ENCODE data around the gene NUP58.

The NUP58 gene, protein sequence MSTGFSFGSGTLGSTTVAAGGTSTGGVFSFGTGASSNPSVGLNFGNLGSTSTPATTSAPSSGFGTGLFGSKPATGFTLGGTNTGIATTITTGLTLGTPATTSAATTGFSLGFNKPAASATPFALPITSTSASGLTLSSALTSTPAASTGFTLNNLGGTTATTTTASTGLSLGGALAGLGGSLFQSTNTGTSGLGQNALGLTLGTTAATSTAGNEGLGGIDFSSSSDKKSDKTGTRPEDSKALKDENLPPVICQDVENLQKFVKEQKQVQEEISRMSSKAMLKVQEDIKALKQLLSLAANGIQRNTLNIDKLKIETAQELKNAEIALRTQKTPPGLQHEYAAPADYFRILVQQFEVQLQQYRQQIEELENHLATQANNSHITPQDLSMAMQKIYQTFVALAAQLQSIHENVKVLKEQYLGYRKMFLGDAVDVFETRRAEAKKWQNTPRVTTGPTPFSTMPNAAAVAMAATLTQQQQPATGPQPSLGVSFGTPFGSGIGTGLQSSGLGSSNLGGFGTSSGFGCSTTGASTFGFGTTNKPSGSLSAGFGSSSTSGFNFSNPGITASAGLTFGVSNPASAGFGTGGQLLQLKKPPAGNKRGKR

DNA sequence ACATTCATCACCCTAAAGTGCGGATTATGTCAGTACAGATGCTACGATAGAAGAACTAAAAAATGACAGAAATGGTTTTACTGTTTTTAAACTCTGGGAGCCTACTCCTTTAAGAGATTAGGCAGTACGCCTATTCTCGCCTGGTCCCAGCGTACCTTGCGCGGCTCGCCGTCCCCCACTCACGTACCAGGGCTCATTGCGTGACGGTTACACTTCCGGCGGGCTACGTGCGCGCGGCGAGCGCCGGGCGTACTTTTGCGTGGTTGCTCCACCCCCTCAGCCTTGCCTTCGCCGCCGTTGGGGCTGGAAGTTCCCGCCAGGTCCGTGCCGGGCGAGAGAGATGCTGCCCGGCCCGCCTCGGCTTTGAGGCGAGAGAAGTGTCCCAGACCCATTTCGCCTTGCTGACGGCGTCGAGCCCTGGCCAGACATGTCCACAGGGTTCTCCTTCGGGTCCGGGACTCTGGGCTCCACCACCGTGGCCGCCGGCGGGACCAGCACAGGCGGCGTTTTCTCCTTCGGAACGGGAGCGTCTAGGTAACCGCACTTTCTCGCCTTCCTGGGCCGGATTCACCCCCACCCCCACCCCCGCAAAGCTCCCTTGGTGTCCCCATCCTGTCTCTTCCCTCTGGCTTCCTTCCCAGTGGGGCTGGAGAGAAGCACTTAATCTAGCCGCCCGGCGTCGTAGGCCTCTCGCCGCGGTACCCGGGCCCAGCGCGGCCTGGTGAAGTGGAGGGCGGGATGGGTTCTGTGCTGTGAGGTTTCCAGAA, at the start of gene NUP58:
Gene NUP58, plus strand, starts transcription at position 279 of the 767 bp plus-strand sequence. Its CDS starts 149 bp downstream, at position 428.
- peak; percentile 85 for DNase-seq (ENCODE audit: low read depth, low spot score)

DNA sequence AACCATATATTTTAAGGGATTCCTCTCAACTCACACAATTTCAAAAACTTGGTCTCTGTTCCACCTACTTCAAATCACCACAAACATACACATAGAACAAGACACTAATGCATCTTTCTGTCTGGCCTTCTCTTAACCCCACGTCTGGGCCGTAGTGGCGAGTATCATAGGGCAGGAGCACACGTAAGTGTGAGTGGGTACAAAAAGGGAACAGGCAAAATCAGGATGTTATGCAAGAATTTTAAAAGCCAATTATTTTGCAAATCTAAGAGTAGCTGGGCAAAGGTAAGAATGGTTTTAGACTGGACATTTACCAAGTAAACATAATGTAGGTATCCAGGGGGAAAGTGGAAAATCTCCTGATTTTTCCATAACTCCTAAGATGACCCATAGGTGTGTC, 49.2 kb upstream of the NUP58 start:
- no peak for DNase-seq (ENCODE audit: low read depth, low spot score)

DNA sequence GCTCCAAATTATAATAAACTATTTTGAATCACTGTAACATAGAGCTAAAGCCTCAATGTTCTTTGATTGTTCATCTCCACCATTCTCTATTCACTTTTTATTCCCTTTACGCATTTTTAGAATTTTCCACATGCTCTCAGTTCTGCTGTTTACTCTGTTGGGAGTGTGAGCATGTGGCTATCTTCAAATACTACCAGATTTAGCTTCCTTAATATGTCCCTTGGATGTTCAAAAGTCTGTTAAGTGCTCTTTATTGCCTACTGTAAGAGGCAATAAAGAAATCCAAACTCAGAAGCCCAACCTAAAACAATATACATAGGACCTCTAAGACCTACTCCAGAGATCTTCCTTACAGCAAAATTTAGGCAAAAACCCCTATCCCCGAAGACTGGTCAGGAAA, 48.7 kb upstream of the NUP58 start:
- no peak for DNase-seq (ENCODE audit: low read depth, low spot score)

DNA sequence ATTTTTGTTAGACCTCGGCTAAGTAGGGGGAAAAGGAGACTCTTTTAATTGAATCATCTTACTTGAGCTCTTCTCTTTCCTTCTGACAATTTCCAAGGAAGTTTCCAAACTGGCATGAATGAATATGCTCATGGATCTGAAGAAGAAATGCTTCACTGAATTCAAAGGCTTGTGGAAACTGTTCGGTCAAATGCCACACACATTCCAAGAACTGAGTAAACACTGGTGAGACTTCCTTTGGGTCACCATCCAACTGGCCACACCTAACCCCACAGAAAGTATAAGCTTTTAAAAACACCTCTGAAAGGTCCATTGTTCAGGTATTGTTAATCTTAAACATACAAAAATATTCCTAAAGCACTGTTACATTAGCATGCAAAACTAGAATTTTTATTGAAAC, 47.7 kb upstream of the NUP58 start:
- DNase-seq (ENCODE audit: low read depth, low spot score): no peak

DNA sequence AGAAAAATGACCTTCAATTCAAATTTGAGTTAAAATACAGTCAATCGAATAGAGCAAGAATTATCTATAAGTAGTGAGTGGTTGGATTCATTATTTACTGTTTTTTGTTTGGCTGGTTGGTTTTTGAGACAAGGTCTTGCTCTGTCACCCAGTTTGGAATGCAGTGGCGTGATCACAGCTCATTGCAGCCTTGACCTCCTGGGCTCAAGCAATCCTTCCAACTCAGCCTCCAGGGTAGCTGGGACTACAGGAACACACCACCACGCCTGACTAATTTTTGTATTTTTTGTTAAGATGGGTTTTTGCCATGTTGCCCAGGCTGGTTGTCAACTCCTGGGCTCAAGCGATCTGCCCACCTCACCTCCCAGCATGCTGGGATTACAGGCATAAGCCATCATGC, 39.2 kb upstream of the NUP58 start:
- DNase-seq (ENCODE audit: low read depth, low spot score): no peak

DNA sequence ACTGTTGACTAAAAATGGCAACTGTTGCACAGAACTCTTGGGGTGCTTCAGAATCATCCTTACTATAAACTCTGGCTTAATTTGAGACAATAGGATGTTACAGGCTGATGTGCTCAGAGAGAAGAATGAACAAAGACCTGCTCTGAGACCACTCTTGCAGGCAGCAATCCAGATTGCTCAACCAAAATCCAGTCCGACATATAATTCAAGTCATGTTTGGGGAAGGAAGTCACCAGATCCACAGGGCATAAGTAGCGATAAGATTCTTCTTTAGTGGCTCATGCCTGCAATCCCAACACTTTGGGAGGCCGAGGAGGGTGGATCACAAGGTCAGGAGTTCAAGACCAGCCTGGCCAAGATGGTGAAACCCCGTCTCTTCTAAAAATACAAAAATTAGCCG, 34.7 kb upstream of the NUP58 start:
- no peak for DNase-seq (ENCODE audit: low read depth, low spot score)

DNA sequence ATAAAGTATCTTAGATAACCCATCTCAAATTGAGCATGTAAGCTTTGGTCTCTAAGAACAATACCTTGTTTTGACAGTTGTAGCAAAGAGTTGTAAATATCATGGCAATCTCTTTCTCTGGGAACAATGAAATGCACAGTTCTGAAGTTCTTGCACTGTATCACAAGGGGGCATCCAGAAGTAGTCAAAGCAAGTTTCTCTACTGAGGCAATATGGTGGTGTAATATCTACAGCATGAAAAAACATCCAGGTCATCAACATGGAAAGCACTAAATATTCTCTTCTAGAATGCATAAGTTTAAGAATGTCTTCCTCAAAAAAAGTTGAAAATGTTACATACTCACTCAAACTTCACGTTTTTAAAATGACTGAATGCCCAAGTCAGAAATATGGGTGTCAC, 33.7 kb upstream of the NUP58 start:
- no peak for DNase-seq (ENCODE audit: low read depth, low spot score)

DNA sequence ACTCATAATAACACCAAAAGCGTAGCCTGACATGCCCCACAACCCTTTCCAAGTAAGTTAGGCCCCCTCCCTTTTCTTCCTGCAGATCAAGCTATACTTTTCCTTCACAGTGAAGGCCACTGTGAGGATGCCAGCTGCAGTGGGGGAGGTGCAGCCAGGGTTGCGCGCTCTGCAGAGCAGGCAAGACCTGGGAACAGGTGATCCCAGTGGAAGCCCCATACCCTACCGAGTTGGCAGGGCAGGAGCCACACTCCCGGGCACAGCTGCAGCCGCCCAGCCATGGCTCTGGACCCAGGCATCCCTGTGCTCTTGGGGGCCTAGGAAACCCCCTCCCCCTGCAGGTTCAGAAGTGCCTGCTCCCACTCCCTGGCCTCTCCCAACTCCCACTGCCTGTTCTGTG, 32.9 kb upstream of the NUP58 start:
- DNase-seq (ENCODE audit: low read depth, low spot score): no peak

DNA sequence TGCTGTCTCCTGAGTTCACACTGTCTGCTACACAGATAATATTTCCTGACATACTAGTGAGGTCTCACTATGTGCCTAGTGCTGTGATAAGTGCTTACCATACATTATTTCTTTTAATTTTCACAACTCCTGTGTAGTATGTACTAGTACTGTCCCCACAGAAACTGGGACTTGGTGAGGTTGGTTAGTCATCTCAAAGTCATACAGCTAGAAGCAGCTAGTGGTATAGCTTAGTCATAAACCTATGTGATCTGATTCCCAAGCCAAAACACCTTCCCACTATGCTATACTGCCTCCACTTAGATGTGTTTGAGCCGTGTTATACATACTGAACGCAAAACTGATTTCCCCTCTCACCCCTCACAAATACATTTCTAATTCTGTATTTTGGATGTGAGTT, 24.7 kb upstream of the NUP58 start:
- no peak for DNase-seq (ENCODE audit: low read depth, low spot score)

DNA sequence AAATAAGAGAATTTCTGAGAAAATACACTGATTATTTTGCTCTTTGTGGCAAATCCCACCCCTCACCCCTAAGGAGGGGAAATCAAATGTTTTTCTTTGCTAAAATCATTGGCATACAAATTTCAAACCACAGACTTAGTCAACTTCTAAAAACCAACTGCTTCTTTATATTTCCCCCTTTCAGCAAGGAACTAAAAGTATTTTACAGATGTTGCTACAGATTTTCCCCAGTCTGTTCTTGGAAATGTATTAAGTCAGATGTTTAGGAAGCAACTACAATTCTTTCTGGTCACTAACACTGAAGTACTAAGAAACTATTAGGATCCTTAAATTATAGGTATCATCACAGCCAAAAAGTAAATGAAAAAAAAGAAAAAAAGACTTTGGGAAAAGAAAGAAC, 21.0 kb upstream of the NUP58 start:
- no peak for DNase-seq (ENCODE audit: low read depth, low spot score)

DNA sequence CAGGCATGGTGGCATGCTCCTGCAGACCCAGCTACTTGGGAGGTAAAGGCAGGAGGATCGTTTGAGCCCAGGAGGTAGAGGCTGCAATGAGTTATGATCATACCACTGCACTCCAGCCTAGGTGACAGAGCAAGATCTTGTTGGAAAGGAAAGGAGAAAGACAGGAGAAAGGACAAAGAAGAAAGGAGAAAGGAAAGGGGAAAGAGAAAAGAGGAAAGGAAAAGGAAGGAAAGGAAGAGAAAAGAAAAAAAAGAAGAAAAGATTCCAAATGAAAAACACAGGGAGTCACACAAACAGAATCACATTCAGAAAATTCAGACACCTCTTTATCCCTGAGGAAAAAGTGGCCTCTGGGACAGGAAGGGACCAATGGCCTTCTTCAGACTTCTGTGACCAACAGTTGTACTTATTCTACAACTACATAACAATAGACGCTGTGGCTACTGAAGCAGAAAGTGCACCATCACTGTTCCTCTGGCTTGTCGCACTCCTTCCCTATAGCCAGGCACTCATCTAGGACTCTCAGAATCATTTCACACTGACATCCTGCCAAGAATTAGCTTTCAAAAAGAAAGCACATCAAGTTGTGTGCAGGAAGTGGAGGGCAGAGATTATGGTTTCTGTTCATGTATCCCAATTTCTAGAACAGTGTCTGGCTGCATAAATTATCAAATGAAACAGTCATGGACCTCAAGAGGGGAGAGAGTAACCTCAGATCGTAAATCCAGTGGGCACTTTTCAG, 20.1 kb upstream of the NUP58 start:
- no peak for DNase-seq (ENCODE audit: low read depth, low spot score)

DNA sequence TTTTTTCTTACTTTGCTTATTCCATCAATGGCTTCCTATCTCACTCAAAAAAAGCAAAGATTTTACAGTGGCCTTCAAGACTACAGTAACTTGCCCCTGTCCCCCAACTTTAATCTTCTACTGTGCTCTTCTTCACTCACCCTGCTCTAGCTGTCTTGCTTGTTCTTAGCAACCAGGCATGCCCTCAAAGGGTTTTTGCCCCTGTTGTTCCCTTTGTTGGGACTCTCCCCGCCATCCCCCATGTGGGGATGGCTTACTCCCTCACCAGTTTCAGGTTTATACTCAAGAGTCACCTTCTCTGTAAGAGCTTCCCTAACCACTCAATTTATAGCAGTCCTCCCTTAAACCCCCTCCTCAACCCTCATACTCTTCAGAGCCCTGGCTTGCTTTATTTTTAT, 19.5 kb upstream of the NUP58 start:
- DNase-seq (ENCODE audit: low read depth, low spot score): no peak

DNA sequence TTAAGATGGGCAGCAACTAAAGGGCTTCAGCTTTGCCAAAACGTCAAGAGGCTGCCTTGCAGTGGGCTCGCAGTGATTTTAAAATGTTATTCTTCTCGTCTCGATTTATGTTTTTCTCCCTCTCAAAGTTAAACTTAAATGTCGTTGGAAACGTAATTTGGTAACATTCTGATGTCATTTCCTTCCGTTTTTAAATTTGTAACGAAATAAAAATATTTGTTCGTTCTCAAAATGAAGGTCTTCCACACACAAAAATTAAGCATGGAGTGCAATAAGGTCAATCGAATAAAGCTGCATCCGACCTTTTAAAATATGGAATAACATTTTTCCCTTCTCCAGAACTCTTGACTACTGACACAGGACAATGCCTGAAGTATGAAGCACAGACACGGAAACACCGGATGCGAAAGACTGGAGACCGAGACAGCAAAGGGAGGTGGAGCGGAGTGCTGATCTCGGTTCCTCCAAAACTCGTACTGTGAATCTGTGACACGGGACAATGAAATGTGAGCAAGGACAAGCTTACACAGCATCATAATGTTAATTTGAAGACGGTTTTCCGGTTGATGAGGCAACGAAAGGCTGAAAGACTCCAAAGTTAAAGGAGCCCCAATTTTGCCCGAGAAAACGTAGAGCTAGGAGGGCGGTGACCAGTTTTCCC, 15.0 kb upstream of the NUP58 start:
- no peak for DNase-seq (ENCODE audit: low read depth, low spot score)

DNA sequence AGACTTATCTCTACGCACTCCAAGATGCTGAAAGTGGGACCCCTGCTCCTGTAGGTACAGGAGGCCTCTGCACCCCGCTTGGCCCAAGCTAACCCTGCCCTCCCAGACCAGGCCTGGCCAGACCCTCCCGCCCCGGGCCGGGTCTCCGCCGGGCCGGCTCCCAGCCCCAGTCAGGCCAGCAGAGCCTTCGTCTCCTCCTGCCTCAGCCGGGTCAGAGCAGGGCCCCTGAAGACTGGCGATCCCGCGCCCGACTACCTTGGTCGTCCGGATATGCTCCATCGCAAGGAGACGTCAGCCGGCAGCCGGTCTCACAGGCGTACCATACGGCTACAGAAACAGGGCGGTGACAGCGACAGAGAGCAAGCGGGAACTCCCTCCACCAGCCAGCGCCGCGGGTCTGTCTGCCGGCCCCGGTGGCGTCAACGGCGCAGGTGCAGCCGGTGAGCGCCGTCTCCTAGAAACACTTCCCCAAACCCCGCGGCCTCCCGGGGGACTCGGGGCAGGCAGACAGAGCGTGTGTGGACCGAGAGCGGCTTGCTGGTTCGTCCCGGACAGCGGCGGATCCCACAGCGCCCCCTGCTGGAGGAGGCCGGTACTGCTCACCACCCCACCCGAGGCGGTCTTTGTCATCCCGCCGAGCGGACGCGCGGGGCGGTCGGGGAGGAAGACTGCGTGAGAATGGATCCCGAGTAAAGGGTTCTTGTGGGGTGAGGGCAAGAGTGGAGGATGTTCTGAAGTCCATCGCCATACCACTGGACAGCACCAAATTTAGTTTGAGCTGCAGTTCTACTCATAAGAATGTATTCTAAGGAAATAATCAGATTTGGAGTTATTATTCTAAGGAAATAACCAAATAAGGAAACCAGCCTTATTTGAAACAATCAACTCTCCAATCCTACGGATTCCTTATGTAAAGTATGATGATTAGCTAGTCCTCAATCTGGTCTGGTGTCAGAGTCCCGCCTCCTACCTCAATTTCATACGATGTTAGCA, 14.2 kb upstream of the NUP58 start, which contains the start of gene MTMR6:
Gene MTMR6, minus strand, starts transcription at position 520 of the 993 bp plus-strand sequence. Its CDS starts 241 bp downstream, at position 279.
- DNase-seq (ENCODE audit: low read depth, low spot score): peak; percentile 87

DNA sequence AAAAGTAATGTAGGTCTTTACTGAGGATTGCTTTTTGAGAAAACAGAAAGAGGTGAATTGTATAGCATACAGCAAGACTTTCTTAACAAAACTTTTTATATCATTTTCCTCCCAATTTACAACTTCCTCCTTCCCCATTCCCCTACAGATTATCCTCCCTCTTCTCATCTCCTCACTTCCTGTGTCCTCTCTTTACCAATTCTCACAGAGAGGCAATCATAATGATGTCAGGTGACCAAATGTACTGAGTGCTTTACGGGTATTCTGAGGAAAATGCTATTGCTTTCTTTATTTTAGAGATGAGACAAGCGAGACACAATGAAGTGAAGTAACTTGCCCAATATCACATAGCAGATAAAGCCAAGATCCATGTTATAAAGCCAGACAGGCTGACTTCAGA, 12.5 kb upstream of the NUP58 start:
- DNase-seq (ENCODE audit: low read depth, low spot score): no peak

DNA sequence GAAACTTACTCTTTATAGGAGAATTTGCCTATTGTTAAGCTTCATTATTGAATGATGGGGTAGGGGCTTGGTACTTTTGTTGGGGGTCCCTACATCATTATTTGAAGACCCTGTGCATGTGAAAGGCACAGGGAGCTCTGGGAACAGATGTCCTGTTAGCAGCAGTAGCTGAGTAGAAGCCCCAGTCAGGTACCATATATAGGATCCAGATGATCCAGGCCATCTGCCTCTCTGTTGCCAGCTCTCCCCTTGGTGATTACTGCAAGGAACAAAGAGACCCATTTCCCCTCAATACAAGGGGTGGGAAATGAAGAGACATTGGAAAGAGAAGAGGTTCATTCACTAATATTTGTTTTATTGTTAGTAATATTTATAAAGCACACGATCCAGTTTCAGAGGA, 9.7 kb upstream of the NUP58 start:
- DNase-seq (ENCODE audit: low read depth, low spot score): no peak

DNA sequence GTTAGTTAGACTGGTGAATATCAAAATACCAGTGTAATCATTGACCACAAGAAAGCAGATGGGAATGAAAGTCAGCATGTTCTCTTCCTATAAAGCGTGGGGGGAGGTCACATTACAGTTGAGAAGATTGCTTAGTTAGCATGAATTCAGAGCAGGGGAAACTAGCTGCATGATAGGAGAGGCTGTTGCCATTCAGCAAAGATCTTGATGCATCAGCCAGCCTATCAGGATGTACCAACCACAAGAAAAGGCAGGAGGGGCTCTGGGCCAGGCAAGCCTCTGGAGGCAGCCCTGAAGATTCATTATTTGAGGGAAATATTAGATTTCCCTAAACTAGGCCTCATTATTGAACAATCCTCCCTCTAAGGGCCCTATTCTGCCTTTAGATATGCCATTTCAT, 9.1 kb upstream of the NUP58 start:
- no peak for DNase-seq (ENCODE audit: low read depth, low spot score)

DNA sequence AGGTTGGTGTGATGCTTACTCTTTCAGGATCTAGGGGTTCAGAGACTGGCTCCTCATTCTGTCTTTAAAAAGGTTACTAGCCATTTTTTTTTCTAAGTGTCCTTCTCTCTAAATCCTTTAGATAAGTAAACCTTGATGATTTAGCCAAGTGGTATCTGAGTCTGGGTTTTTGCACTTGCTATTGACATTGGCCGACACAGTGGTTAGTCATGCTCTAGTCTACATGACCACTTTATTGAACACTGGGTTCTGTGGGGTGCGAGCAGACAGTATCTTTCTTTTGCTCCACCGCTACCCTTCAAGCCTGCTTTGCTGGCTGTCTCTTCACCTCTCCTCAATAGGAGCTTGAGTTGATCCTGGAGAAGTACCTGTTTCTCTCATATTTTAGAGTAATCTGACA, 6.2 kb upstream of the NUP58 start:
- DNase-seq (ENCODE audit: low read depth, low spot score): no peak

DNA sequence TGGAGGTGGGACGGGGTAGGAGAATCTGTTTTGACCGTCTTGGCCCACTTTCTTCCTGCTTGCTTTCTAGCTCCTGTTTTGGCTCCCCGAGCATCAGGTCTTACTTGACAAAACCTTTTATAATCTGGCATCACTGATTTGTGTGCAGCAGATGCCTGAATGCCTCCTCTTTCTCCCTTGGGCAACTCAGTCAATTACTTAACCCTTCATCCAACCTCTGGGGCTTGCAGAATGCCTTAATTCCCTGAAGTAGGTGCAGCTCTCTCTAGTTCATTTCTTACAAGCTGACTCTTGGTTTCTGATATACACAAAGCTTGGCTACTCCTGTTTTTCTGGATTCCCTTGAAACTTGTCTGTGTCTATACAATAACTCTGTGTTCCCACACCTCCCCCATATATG, 5.7 kb upstream of the NUP58 start:
- no peak for DNase-seq (ENCODE audit: low read depth, low spot score)

DNA sequence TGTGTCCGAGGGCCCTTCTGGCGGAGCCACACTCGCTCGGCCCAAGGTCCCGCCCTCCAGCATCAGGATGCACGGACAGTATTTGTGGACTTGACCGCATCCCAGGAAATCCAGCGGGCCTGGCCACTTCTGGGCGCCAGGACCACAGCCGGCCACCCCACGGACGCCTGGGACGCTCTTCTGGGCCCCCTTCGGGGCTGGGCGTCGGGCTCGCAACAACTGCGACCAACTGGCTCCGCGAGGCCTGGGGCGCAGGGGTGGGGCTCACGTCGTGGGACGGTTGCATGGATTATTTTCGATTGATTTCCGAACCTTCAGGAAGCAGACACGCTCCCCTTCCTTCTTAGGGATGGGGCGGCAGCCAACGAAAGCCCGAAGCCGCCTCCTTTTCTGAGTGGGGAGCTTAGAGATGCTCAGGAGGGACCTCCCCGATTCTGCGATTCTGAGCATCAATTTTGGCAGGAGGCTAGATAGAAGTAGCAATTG, 521 bp upstream of the NUP58 start:
- no peak for DNase-seq (ENCODE audit: low read depth, low spot score)

Measured in activated naive CD8-positive, alpha-beta T cell treated with anti-CD3 and anti-CD28 coated beads, Interleukin-2, amount 50 U/mL, for 16 hours (primary cell).